Measurements from ENCODE around the gene LAMA2.
A peak's percentile ranks its signal among the peaks of the same experiment; 100 is the strongest.

Gene LAMA2

DNA sequence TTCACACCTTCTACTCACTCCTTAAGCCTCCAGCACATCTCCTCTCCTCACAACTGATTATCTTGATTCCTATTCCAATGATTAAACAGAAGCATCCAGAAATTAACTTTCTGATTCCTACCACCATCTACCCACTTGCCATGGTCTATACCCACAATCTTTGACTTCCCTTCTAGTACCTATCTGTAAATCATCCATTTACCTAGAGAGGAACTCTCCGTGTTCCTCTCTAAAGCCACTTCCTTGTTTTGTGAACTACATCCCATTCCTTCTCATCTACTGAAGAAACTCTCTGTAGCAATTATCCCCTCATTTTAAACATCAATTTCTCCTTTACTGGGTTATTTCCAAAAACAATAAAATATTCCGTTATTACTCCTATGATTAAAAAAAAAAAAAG lies 659.8 kb downstream of the LAMA2 start:
- H3K27ac ChIP-seq (ENCODE audit: low read depth, low read length, severe bottlenecking): no peak overlapping the region
- no peak overlapping the region for H3K4me3 ChIP-seq (ENCODE audit: extremely low read depth, insufficient read depth, low read length, poor library complexity, severe bottlenecking)
- H3K9me3 ChIP-seq (ENCODE audit: control insufficient read depth, low read length): no peaks in the 10 kb centered on the region
- no peaks in the 10 kb centered on the region for H3K36me3 ChIP-seq (ENCODE audit: control insufficient read depth, insufficient read depth, low read length)
- WGBS, 2 experiments (ENCODE audit: insufficient coverage in 2 of 2): 76 to 84% methylated on average over 2 of the region's 2 CpGs
- peaks cover 21% of the 10 kb centered on the region for H3K4me1 ChIP-seq (ENCODE audit: control insufficient read depth, insufficient read depth, low read length, poor library complexity, severe bottlenecking)

DNA sequence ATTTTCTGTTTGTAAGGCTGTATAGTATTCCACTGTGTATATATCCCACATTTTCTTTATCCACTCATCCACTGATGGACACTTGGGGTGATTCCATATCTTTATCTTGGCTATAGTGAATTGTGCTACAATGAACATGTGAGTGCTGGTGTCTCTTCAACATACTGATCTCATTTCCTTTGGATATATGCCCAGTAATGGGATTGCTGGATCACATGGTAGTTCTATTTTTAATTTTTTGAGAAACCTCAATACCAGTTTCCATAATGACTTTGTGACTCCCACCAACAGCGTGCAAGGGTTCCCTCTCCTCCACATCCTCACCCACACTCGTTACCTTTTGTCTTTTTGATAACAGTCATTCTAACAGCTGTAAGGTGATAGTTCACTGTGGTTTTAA lies 661.0 kb downstream of the LAMA2 start:
- Histone ChIP-seq H3K36me3 (ENCODE audit: control insufficient read depth, insufficient read depth, low read length) (no peaks in the 10 kb centered on the region), H3K27ac (ENCODE audit: low read depth, low read length, severe bottlenecking) (no peak overlapping the region), H3K9me3 (ENCODE audit: control insufficient read depth, low read length) (no peaks in the 10 kb centered on the region), H3K4me3 (ENCODE audit: extremely low read depth, insufficient read depth, low read length, poor library complexity, severe bottlenecking) (no peak overlapping the region), H3K4me1 (ENCODE audit: control insufficient read depth, insufficient read depth, low read length, poor library complexity, severe bottlenecking) (peaks cover 26% of the 10 kb centered on the region)
- WGBS, 2 experiments (ENCODE audit: insufficient coverage in 2 of 2): no CpG with 5 or more reads among the region's 2 CpGs

DNA sequence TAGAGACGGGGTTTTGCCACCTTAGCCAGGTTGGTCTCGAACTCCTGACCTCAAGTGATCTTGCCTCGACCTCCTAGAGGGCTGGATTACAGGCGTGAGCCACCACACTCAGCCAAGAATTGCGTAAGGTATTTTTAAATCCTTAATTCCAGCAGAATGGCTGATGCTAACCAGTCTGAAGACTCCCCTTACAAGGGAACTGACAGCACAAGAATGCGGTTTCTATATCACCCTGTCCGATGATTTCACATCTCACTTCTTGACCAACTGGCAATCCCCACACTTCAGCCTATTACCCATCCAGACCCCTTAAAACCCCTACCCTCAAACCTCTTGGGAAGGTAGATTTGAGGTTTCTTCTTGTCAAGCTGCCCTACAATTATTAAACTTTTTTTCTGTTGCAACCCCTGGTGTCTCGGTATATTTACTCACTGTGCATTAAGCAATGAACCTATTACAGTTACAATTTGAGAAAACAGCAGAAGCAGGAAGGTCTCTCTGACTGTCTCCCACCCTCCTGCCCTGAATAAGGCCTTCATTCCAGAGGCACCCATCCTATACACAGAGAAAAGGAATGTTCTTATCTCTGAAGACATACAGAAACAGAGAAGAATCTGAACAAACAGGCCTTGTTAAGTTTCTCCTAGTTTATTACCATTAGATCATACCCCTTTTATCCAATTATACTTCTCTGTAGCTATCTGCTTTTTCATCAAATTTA lies 662.1 kb downstream of the LAMA2 start:
- Histone ChIP-seq H3K36me3 (ENCODE audit: control insufficient read depth, insufficient read depth, low read length) (no peaks in the 10 kb centered on the region), H3K9me3 (ENCODE audit: control insufficient read depth, low read length) (no peaks in the 10 kb centered on the region), H3K27ac (ENCODE audit: low read depth, low read length, severe bottlenecking) (peak overlapping the region; percentile 78), H3K4me1 (ENCODE audit: control insufficient read depth, insufficient read depth, low read length, poor library complexity, severe bottlenecking) (peaks cover 26% of the 10 kb centered on the region), H3K4me3 (ENCODE audit: extremely low read depth, insufficient read depth, low read length, poor library complexity, severe bottlenecking) (no peak overlapping the region)
- 95 to 98% methylated on average over 5 to 6 of the region's 8 CpGs for WGBS, 2 experiments (ENCODE audit: insufficient coverage in 2 of 2)

DNA sequence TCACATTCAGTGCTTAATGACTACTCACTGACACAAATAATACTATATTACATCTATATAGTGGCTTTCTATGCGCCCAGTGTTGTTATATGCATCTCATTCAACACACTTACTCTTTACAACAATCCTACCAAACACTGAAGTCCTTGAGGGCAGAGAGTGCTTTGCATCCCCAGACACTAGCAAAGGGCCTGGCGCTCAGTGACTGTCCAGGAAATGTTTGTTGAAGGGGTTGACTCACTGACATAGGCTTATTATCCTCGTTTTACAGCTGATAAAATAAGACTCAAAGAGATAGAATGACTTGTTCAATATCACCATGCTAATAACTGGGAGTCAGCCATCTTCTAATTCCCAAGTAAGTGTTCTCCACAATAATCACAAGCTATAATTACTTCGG lies 663.8 kb downstream of the LAMA2 start:
- H3K27ac ChIP-seq (ENCODE audit: low read depth, low read length, severe bottlenecking): peak overlapping the region; percentile 3
- no peak overlapping the region for H3K4me3 ChIP-seq (ENCODE audit: extremely low read depth, insufficient read depth, low read length, poor library complexity, severe bottlenecking)
- 80% methylated on average over 1 of the region's 4 CpGs; no CpG with 5 or more reads in 1 of the 2 experiments for whole genome bisulfite sequencing, 2 experiments (ENCODE audit: insufficient coverage in 2 of 2)
- peaks cover 26% of the 10 kb centered on the region for H3K4me1 ChIP-seq (ENCODE audit: control insufficient read depth, insufficient read depth, low read length, poor library complexity, severe bottlenecking)
- H3K36me3 ChIP-seq (ENCODE audit: control insufficient read depth, insufficient read depth, low read length): no peaks in the 10 kb centered on the region
- H3K9me3 ChIP-seq (ENCODE audit: control insufficient read depth, low read length): no peaks in the 10 kb centered on the region

- Histone ChIP-seq H3K27ac (ENCODE audit: low read depth, low read length, severe bottlenecking) (no peak overlapping the region), H3K9me3 (ENCODE audit: control insufficient read depth, low read length) (no peaks in the 10 kb centered on the region), H3K4me3 (ENCODE audit: extremely low read depth, insufficient read depth, low read length, poor library complexity, severe bottlenecking) (no peak overlapping the region), H3K36me3 (ENCODE audit: control insufficient read depth, insufficient read depth, low read length) (no peaks in the 10 kb centered on the region), H3K4me1 (ENCODE audit: control insufficient read depth, insufficient read depth, low read length, poor library complexity, severe bottlenecking) (peaks cover 17% of the 10 kb centered on the region)
- WGBS, 2 experiments (ENCODE audit: insufficient coverage in 2 of 2): no CpG with 5 or more reads among the region's 1 CpG
Measured at GRCh38 chr6:129551486-129551885, 668.5 kb downstream of the LAMA2 start.

- Histone ChIP-seq H3K4me3 (ENCODE audit: extremely low read depth, insufficient read depth, low read length, poor library complexity, severe bottlenecking) (no peak overlapping the region), H3K36me3 (ENCODE audit: control insufficient read depth, insufficient read depth, low read length) (no peaks in the 10 kb centered on the region), H3K9me3 (ENCODE audit: control insufficient read depth, low read length) (no peaks in the 10 kb centered on the region), H3K4me1 (ENCODE audit: control insufficient read depth, insufficient read depth, low read length, poor library complexity, severe bottlenecking) (peaks cover 7% of the 10 kb centered on the region), H3K27ac (ENCODE audit: low read depth, low read length, severe bottlenecking) (no peak overlapping the region)
- 100% methylated on average over 1 of the region's 2 CpGs for WGBS, 2 experiments (ENCODE audit: insufficient coverage in 2 of 2)
Measured at GRCh38 chr6:129552413-129552812, 669.5 kb downstream of the LAMA2 start.

GRCh38 chr6:129555206-129555832 lies 672.4 kb downstream of the LAMA2 start:
- Histone ChIP-seq H3K36me3 (ENCODE audit: control insufficient read depth, insufficient read depth, low read length) (no peaks in the 10 kb centered on the region), H3K9me3 (ENCODE audit: control insufficient read depth, low read length) (no peaks in the 10 kb centered on the region), H3K4me3 (ENCODE audit: extremely low read depth, insufficient read depth, low read length, poor library complexity, severe bottlenecking) (no peak overlapping the region), H3K4me1 (ENCODE audit: control insufficient read depth, insufficient read depth, low read length, poor library complexity, severe bottlenecking) (no peaks in the 10 kb centered on the region), H3K27ac (ENCODE audit: low read depth, low read length, severe bottlenecking) (no peak overlapping the region)
- 100% methylated on average over 1 of the region's 5 CpGs; no CpG with 5 or more reads in 1 of the 2 experiments for WGBS, 2 experiments (ENCODE audit: insufficient coverage in 2 of 2)

GRCh38 chr6:129558248-129558647 lies 675.3 kb downstream of the LAMA2 start:
- Histone ChIP-seq H3K9me3 (ENCODE audit: control insufficient read depth, low read length) (no peaks in the 10 kb centered on the region), H3K27ac (ENCODE audit: low read depth, low read length, severe bottlenecking) (no peak overlapping the region), H3K4me3 (ENCODE audit: extremely low read depth, insufficient read depth, low read length, poor library complexity, severe bottlenecking) (no peak overlapping the region), H3K36me3 (ENCODE audit: control insufficient read depth, insufficient read depth, low read length) (no peaks in the 10 kb centered on the region), H3K4me1 (ENCODE audit: control insufficient read depth, insufficient read depth, low read length, poor library complexity, severe bottlenecking) (no peaks in the 10 kb centered on the region)
- WGBS, 2 experiments (ENCODE audit: insufficient coverage in 2 of 2): no CpG with 5 or more reads among the region's 1 CpG

DNA sequence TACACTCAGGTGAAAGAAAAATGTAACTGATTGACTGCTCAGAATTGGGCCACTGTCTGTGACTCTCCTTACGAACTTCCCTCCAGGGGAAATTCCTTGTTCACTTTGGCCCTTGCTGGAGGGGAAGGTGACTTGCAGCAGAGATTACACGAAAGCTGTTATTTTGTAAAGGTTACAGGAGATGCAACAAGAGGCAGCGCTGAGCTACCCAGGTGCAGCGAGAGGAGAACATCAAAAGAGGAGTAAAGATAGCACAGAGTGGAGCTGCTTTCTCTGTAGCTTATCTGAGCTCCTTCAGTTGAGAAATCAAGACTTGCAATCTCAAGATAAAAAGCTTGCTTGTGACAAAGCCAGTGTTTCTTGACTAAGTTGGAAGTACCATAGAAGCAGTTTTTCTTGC lies 682.4 kb downstream of the LAMA2 start:
- H3K27ac ChIP-seq (ENCODE audit: low read depth, low read length, severe bottlenecking): no peak overlapping the region
- no peaks in the 10 kb centered on the region for H3K9me3 ChIP-seq (ENCODE audit: control insufficient read depth, low read length)
- H3K4me3 ChIP-seq (ENCODE audit: extremely low read depth, insufficient read depth, low read length, poor library complexity, severe bottlenecking): no peak overlapping the region
- no peaks in the 10 kb centered on the region for H3K36me3 ChIP-seq (ENCODE audit: control insufficient read depth, insufficient read depth, low read length)
- peaks cover 11% of the 10 kb centered on the region for H3K4me1 ChIP-seq (ENCODE audit: control insufficient read depth, insufficient read depth, low read length, poor library complexity, severe bottlenecking)
- WGBS, 2 experiments (ENCODE audit: insufficient coverage in 2 of 2): 81% methylated on average over 4 of the region's 4 CpGs

GRCh38 chr6:129565811-129566210 lies 682.9 kb downstream of the LAMA2 start:
- no peak overlapping the region for H3K27ac ChIP-seq (ENCODE audit: low read depth, low read length, severe bottlenecking)
- no peaks in the 10 kb centered on the region for H3K9me3 ChIP-seq (ENCODE audit: control insufficient read depth, low read length)
- no peaks in the 10 kb centered on the region for H3K36me3 ChIP-seq (ENCODE audit: control insufficient read depth, insufficient read depth, low read length)
- H3K4me3 ChIP-seq (ENCODE audit: extremely low read depth, insufficient read depth, low read length, poor library complexity, severe bottlenecking): no peak overlapping the region
- 100% methylated on average over 1 of the region's 2 CpGs for WGBS, 2 experiments (ENCODE audit: insufficient coverage in 2 of 2)
- H3K4me1 ChIP-seq (ENCODE audit: control insufficient read depth, insufficient read depth, low read length, poor library complexity, severe bottlenecking): peaks cover 11% of the 10 kb centered on the region
